CD4-positive, alpha-beta T cell treated with Interferon alpha-2 for 1 hour (primary cell): ENCODE measurements around the gene CCDC57.
"Not testable (repeated sequence)": the region's sequence is repeated elsewhere in the genome, so short reads cannot be mapped to it uniquely, and the experiment has no call there.

ENCODE experiments used
- DNase-seq, 2 donors: peaks; one replicate each; pipeline ENCODE4 v3.0.0-alpha.2; 2020 to 2022

CCDC57 gene

GRCh38 chr17:82221341-82221902 lies 8.8 kb upstream of the CCDC57 start:
- no peak for DNase-seq

GRCh38 chr17:82219753-82220709 lies 7.4 kb upstream of the CCDC57 start:
- DNase-seq, result no peak

GRCh38 chr17:82219083-82219482 lies 6.4 kb upstream of the CCDC57 start:
- DNase-seq, result no peak

DNA sequence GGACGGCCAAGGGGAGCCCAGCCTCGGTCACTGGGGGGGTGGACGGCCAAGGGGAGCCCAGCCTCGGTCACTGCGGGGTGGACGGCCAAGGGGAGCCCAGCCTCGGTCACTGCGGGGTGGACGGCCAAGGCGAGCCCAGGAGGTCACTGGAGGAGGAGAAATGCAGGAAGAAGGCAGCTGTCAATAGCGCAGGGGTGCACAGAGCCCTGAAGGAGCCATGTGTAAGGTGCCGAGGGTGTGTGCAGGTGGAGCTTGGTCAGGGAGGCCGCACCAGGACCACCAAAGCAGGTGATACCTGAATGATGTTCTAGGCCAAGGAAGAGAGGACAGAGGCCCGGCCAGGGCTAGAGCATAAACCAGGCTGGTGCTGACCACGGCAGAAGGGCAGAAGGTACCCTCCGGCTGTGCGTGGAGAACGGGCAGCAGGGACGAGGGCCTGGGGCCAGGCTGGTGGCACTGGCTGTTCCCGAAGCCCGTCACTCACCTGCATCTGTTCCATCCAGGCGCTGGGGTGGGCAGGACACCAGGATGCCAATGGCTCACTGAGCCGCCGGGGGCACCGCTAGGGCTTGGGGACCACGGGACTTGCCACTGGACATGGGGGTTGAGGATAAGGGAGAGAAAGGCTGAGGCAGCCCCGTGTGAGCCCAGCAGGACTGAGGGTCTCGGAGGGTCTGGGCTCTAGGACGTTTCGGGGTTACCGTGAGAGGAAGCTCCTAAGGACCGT lies 5.9 kb upstream of the CCDC57 start:
- no peak for DNase-seq

GRCh38 chr17:82217530-82218204 lies 5.0 kb upstream of the CCDC57 start:
- peak in 1 of 2 donors; percentile 73 for DNase-seq

DNA sequence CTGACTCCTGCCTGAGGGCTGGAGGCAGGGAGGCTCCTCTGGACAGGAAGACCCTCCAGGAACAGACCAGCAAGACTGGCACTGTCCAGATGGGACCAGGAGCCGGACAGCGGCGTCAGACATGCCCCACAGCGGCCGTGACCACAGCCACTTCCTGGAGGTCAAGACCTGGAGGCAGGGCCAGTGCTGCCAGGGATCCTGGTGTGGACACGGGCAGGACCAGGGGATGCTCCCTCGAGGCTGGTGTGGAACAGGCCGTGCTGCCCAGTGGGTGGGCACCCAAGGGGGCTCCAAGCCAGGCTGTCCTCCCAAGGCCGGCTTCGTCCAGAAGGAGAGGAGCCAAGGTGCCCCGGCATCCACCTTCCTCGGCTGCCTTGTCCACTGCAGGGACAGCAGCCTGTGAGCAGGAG lies 4.5 kb upstream of the CCDC57 start:
- DNase-seq, result no peak

DNA sequence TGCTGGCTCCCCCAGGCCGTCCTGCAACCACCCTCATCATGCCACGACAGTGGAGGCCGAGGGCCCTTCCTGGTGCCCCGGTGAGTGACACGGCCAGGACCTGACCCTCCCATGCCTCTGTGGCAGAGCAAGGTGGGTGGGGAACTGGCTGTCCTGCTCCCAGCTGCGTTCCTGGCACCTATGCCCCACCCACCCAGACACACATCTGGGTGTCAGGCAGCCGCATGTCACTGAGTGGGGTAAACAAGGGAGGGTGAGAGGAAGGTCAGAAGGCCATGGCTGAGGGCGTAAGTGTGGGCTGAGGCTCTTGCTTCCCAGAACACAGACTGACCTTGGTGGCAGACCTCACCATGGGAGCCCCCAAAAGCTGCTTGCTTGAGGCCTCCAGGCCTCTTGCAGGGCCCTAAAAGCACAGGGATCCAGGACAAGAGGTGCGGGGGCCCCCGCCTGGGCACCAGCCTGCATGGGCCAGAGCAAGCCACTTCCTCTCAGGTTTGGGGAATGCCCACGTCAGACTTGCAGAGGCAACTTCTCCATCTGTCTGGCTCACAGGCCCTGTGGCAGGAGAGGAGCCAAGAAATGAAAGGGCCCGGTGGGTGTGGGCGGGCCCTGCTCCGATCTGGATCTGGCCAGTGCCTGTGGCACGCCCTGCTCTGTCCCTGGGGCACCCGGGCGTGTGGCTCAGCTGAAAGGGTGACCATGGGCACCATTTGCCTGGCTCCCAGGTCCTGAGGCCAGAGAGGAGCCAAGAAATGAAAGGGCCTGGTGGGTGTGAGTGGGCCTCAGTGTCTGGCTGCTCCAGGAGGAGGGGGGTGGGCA lies 3.9 kb upstream of the CCDC57 start:
- peak; percentile 69 to 84 for DNase-seq

DNA sequence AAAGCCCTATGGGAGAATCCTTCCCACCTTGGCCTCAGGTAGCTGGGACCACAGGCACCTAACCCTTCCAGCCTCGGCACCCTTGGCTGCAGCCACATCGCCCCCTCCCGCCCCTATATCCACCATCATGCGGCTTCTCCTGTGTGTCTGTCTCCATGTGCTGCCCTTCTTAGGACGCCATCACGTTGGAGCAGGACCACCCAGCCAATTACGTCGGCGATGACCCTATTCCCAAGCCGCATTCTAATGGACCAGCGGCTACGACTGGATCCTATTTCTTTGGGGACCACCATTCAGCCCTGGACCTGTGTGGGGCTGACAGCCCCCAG lies 3.3 kb upstream of the CCDC57 start:
- no peak for DNase-seq

GRCh38 chr17:82215095-82215971 lies 2.7 kb upstream of the CCDC57 start:
- no peak for DNase-seq

DNA sequence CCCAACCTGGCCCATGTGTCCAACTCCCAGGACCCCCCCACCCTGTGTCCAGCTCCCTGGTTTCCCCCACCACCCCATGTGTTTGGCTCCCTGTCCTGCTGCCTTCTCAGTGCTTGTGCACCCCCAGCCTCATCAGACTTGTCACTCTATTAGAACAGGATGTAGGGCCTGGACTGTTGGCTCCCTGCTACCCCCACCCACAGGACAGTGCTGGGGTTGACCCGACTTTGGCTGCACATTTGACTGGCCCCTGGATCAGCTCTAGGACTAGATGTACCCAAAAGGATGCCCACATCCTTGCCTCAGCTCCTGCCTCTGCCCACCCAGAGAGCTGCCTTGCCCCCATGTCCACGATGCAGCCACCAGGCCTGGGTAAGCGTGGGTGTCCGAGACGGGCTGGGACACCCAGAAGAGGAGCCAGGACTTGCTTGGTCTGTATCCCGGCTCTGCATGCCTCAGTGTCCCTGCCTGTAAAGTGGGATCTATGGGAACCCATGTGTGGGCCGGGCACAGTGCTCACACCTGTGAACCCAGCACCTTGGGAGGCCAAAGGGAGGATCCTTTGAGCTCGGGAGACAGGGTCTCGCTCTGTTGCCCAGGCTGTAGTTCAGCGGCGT lies 1.5 kb upstream of the CCDC57 start:
- DNase-seq, result no peak

- peak; percentile 60 to 73 for DNase-seq
These were observed 789 bp upstream of the CCDC57 start for GRCh38 chr17:82213251-82214011.

GRCh38 chr17:82210655-82211054 lies 2.0 kb downstream of the CCDC57 start:
- not testable (repeated sequence) for DNase-seq

- DNase-seq, result peak; percentile 85 to 87
These were observed 6.7 kb downstream of the CCDC57 start for GRCh38 chr17:82205720-82206508.

DNA sequence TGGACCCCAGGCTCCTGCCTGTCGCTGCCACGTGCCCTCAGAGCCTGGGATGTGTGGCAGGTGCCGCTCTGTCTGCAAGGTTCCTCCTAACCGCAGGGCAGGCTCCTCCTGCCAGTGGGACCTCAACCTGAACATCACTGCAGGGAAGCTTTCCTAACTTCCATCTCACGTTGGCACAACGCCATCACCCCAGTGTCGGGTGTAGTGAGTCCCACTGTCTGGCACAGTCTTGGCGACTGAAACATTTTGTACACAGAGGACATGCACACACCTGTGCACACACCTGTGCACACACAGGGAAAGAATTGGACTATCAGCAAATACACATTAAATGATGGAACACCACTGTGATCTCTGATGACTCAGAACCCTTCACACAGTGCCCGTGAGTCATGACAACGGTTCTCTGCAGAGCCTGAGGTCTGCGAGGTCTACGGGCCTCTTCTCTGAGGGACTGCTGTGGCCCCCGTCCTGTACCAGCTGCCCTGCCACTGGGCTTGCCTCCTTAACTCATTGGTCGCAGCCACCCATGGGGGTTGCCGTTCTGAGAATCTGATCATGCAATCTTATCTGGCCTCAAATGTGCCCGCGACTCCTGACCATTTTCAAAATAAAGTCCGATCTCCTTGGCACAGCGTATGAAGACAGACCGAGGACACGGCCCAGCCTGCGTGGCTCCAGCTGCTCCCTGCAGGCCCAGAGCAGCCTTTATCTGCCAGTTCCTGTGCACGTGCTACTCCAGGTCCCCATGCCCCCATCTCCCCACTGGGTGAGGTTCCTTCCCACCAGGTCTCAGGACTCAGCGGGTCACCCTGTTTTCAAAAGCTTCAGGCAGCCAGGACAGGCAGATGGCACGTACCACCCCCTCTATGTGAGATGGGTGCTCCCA lies 7.6 kb downstream of the CCDC57 start:
- DNase-seq, result no peak

GRCh38 chr17:82203920-82204319 lies 8.7 kb downstream of the CCDC57 start:
- no peak for DNase-seq

- DNase-seq, result no peak
These were observed 9.7 kb downstream of the CCDC57 start for GRCh38 chr17:82202981-82203380.

DNA sequence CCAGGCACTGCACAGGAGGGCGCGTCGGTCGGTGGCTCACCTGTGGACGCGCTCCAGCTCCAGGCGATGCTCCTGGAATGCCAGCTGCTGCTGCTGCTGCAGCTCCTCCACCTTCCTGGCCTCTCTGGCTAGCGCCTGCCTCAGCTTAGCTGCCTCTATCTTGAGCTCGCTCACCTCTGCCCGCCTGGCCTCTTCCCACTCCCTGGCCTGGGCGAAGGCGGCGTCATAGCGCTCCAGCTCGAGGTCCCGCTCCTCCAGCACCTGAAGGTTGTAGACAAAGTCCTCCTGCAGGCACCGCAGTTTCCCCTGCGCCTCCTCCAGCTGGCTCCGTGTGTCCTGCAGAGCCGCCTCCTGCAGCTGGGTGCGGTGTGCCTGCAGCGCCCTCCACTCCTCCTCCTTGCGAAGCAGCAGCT lies 11.1 kb downstream of the CCDC57 start:
- no peak for DNase-seq
